Measurements from ENCODE around the gene SLC24A3.
A peak's percentile ranks its signal among the peaks of the same experiment; 100 is the strongest.

The SLC24A3 gene

GRCh38 chr20:19428324-19428723, 215.9 kb downstream of the SLC24A3 start:
- no CpG with 5 or more reads among the region's 5 CpGs for WGBS, 2 donors (ENCODE audit: extremely low coverage in 2 of 2, insufficient read length in 2 of 2, insufficient replicate concordance in 1 of 2)
- peaks cover 0 to 4% of the 10 kb centered on the region in 2 donors for H3K9me3 ChIP-seq (replicated peaks in 1 of 2; ENCODE audit: control insufficient read depth in 2 of 2, insufficient read depth in 1 of 2, low read depth in 1 of 2, low read length in 2 of 2)

GRCh38 chr20:19429538-19429937, 217.1 kb downstream of the SLC24A3 start:
- peaks cover 0 to 2% (median 0%) of the 10 kb centered on the region in 3 experiments for H3K27me3 ChIP-seq (ENCODE audit: control insufficient read depth in 3 of 3, insufficient read depth in 3 of 3, low read depth in 1 of 3, low read length in 3 of 3)
- no peaks in the 10 kb centered on the region for H3K36me3 ChIP-seq (replicated peaks in 1 of 2; ENCODE audit: control insufficient read depth in 2 of 2, insufficient read depth in 2 of 2, low read length in 2 of 2)
- peaks cover 0 to 4% of the 10 kb centered on the region in 2 donors for H3K9me3 ChIP-seq (replicated peaks in 1 of 2; ENCODE audit: control insufficient read depth in 2 of 2, insufficient read depth in 1 of 2, low read depth in 1 of 2, low read length in 2 of 2)
- no peak overlapping the region for H3K23ac ChIP-seq (ENCODE audit: low read depth, low read length, poor library complexity)
- H2AFZ ChIP-seq (ENCODE audit: low read length), result no peak overlapping the region
- H2BK12ac ChIP-seq (ENCODE audit: low read length), result no peak overlapping the region
- no peak overlapping the region for H3K18ac ChIP-seq (ENCODE audit: low read length)
- no peak overlapping the region for H3K9ac ChIP-seq (ENCODE audit: low read depth, low read length, poor library complexity)
- peaks cover 4% of the 10 kb centered on the region for H3K79me1 ChIP-seq (ENCODE audit: low read depth, low read length)
- no peak overlapping the region for H3K4ac ChIP-seq (ENCODE audit: low read length)
- no peak overlapping the region for H3K14ac ChIP-seq (ENCODE audit: low read length)
- no peak overlapping the region for H3K4me2 ChIP-seq (ENCODE audit: insufficient read depth, low read length, poor library complexity, severe bottlenecking)
- H3K27ac ChIP-seq (replicated peaks; ENCODE audit: low read length), result no peak overlapping the region
- WGBS, 2 donors (ENCODE audit: extremely low coverage in 2 of 2, insufficient read length in 2 of 2, insufficient replicate concordance in 1 of 2), result no CpG with 5 or more reads among the region's 7 CpGs
- H3K4me1 ChIP-seq (ENCODE audit: control insufficient read depth in 2 of 2, insufficient read depth in 1 of 2, low read depth in 1 of 2, low read length in 2 of 2), result peaks cover 0 to 3% of the 10 kb centered on the region in 2 donors
- no peak overlapping the region for H2BK15ac ChIP-seq (ENCODE audit: low read length)
- H4K8ac ChIP-seq (ENCODE audit: low read depth, low read length), result no peak overlapping the region
- no peak overlapping the region for H2AK5ac ChIP-seq (ENCODE audit: low read depth, low read length)
- no peak overlapping the region for H2BK120ac ChIP-seq (ENCODE audit: low read depth, low read length)
- H2BK5ac ChIP-seq (ENCODE audit: low read length), result no peak overlapping the region
- no peak overlapping the region for H4K91ac ChIP-seq (ENCODE audit: low read depth, low read length, poor library complexity)
- DNase-seq (ENCODE audit: low spot score), result no peak
- no peak overlapping the region for H3K4me3 ChIP-seq (ENCODE audit: low read length in 2 of 2)

More at GRCh38 chr20:19428324-19428723, 215.9 kb downstream of the SLC24A3 start:
- Histone ChIP-seq H3K79me1 (ENCODE audit: low read depth, low read length) (peaks cover 4% of the 10 kb centered on the region), H3K27ac (replicated peaks; ENCODE audit: low read length) (no peak overlapping the region), H4K91ac (ENCODE audit: low read depth, low read length, poor library complexity) (no peak overlapping the region), H2AFZ (ENCODE audit: low read length) (no peak overlapping the region), H3K4me3 (ENCODE audit: low read length in 2 of 2) (no peak overlapping the region), H3K23ac (ENCODE audit: low read depth, low read length, poor library complexity) (no peak overlapping the region), H3K4me1 (ENCODE audit: control insufficient read depth in 2 of 2, insufficient read depth in 1 of 2, low read depth in 1 of 2, low read length in 2 of 2) (peaks cover 0 to 6% of the 10 kb centered on the region in 2 donors), H2BK12ac (ENCODE audit: low read length) (no peak overlapping the region), H2BK120ac (ENCODE audit: low read depth, low read length) (no peak overlapping the region), H3K9ac (ENCODE audit: low read depth, low read length, poor library complexity) (no peak overlapping the region), H3K4me2 (ENCODE audit: insufficient read depth, low read length, poor library complexity, severe bottlenecking) (no peak overlapping the region), H3K36me3 (replicated peaks in 1 of 2; ENCODE audit: control insufficient read depth in 2 of 2, insufficient read depth in 2 of 2, low read length in 2 of 2) (no peaks in the 10 kb centered on the region), H3K18ac (ENCODE audit: low read length) (no peak overlapping the region), H2BK5ac (ENCODE audit: low read length) (no peak overlapping the region), H3K14ac (ENCODE audit: low read length) (no peak overlapping the region), H2AK5ac (ENCODE audit: low read depth, low read length) (no peak overlapping the region), H2BK15ac (ENCODE audit: low read length) (no peak overlapping the region), H3K4ac (ENCODE audit: low read length) (no peak overlapping the region), H3K27me3 (ENCODE audit: control insufficient read depth in 3 of 3, insufficient read depth in 3 of 3, low read depth in 1 of 3, low read length in 3 of 3) (peaks cover 0 to 2% (median 0%) of the 10 kb centered on the region in 3 experiments), H4K8ac (ENCODE audit: low read depth, low read length) (no peak overlapping the region)
- no peak for DNase-seq (ENCODE audit: low spot score)

- Histone ChIP-seq H2BK5ac (ENCODE audit: low read length) (no peak overlapping the region), H3K23ac (ENCODE audit: low read depth, low read length, poor library complexity) (peak overlapping the region; percentile 92), H3K4me2 (ENCODE audit: insufficient read depth, low read length, poor library complexity, severe bottlenecking) (no peak overlapping the region), H3K14ac (ENCODE audit: low read length) (peak overlapping the region; percentile 92), H2AFZ (ENCODE audit: low read length) (no peak overlapping the region), H3K36me3 (replicated peaks in 1 of 2; ENCODE audit: control insufficient read depth in 2 of 2, insufficient read depth in 2 of 2, low read length in 2 of 2) (no peaks in the 10 kb centered on the region), H3K27me3 (ENCODE audit: control insufficient read depth in 3 of 3, insufficient read depth in 3 of 3, low read depth in 1 of 3, low read length in 3 of 3) (peaks cover 0 to 2% (median 0%) of the 10 kb centered on the region in 3 experiments), H3K9ac (ENCODE audit: low read depth, low read length, poor library complexity) (peak overlapping the region; percentile 12), H2BK12ac (ENCODE audit: low read length) (no peak overlapping the region), H3K9me3 (replicated peaks in 1 of 2; ENCODE audit: control insufficient read depth in 2 of 2, insufficient read depth in 1 of 2, low read depth in 1 of 2, low read length in 2 of 2) (peaks cover 0 to 4% of the 10 kb centered on the region in 2 donors), H3K4ac (ENCODE audit: low read length) (no peak overlapping the region), H3K18ac (ENCODE audit: low read length) (peak overlapping the region; percentile 13), H3K79me1 (ENCODE audit: low read depth, low read length) (peaks cover 4% of the 10 kb centered on the region), H2AK5ac (ENCODE audit: low read depth, low read length) (peak overlapping the region; percentile 21), H4K8ac (ENCODE audit: low read depth, low read length) (no peak overlapping the region), H4K91ac (ENCODE audit: low read depth, low read length, poor library complexity) (no peak overlapping the region), H3K4me3 (ENCODE audit: low read length in 2 of 2) (no peak overlapping the region), H3K4me1 (ENCODE audit: control insufficient read depth in 2 of 2, insufficient read depth in 1 of 2, low read depth in 1 of 2, low read length in 2 of 2) (peaks cover 0 to 3% of the 10 kb centered on the region in 2 donors), H2BK15ac (ENCODE audit: low read length) (no peak overlapping the region), H3K27ac (replicated peaks; ENCODE audit: low read length) (no peak overlapping the region), H2BK120ac (ENCODE audit: low read depth, low read length) (no peak overlapping the region)
- no CpG with 5 or more reads among the region's 5 CpGs for WGBS, 2 donors (ENCODE audit: extremely low coverage in 2 of 2, insufficient read length in 2 of 2, insufficient replicate concordance in 1 of 2)
- no peak for DNase-seq (ENCODE audit: low spot score)
Observed at GRCh38 chr20:19430641-19431315, 218.3 kb downstream of the SLC24A3 start.

GRCh38 chr20:19431316-19431700, 218.9 kb downstream of the SLC24A3 start:
- no peak for DNase-seq (ENCODE audit: low spot score)
- Histone ChIP-seq H3K4me2 (ENCODE audit: insufficient read depth, low read length, poor library complexity, severe bottlenecking) (no peak overlapping the region), H2AK5ac (ENCODE audit: low read depth, low read length) (peak overlapping the region; percentile 21), H2AFZ (ENCODE audit: low read length) (no peak overlapping the region), H3K27me3 (ENCODE audit: control insufficient read depth in 3 of 3, insufficient read depth in 3 of 3, low read depth in 1 of 3, low read length in 3 of 3) (peaks cover 0 to 2% (median 0%) of the 10 kb centered on the region in 3 experiments), H3K14ac (ENCODE audit: low read length) (no peak overlapping the region), H4K8ac (ENCODE audit: low read depth, low read length) (no peak overlapping the region), H3K4me1 (ENCODE audit: control insufficient read depth in 2 of 2, insufficient read depth in 1 of 2, low read depth in 1 of 2, low read length in 2 of 2) (peaks cover 0 to 3% of the 10 kb centered on the region in 2 donors), H3K4me3 (ENCODE audit: low read length in 2 of 2) (no peak overlapping the region), H3K4ac (ENCODE audit: low read length) (no peak overlapping the region), H2BK120ac (ENCODE audit: low read depth, low read length) (no peak overlapping the region), H3K27ac (replicated peaks; ENCODE audit: low read length) (no peak overlapping the region), H3K9ac (ENCODE audit: low read depth, low read length, poor library complexity) (no peak overlapping the region), H2BK12ac (ENCODE audit: low read length) (no peak overlapping the region), H3K9me3 (replicated peaks in 1 of 2; ENCODE audit: control insufficient read depth in 2 of 2, insufficient read depth in 1 of 2, low read depth in 1 of 2, low read length in 2 of 2) (peaks cover 0 to 4% of the 10 kb centered on the region in 2 donors), H3K36me3 (replicated peaks in 1 of 2; ENCODE audit: control insufficient read depth in 2 of 2, insufficient read depth in 2 of 2, low read length in 2 of 2) (no peaks in the 10 kb centered on the region), H3K79me1 (ENCODE audit: low read depth, low read length) (peaks cover 4% of the 10 kb centered on the region), H4K91ac (ENCODE audit: low read depth, low read length, poor library complexity) (peak overlapping the region; percentile 24), H2BK15ac (ENCODE audit: low read length) (no peak overlapping the region), H2BK5ac (ENCODE audit: low read length) (no peak overlapping the region), H3K23ac (ENCODE audit: low read depth, low read length, poor library complexity) (no peak overlapping the region), H3K18ac (ENCODE audit: low read length) (no peak overlapping the region)
- WGBS, 2 donors (ENCODE audit: extremely low coverage in 2 of 2, insufficient read length in 2 of 2, insufficient replicate concordance in 1 of 2), result no CpG with 5 or more reads among the region's 4 CpGs
